GM23338 (cell line): ENCODE data around the gene KLHL22. TPM values are rescaled to one million over a fixed set of nuclear protein-coding genes. Genes with fewer than 3 reads are reported as not detected.

ENCODE experiments used
- ATAC-seq: fragments of 200-7000 bp; cut with Tn5 transposase; 3 replicates; pipeline ENCODE4 v1.9.1; 2020
- DNase-seq: peaks from one replicate; pipeline ENCODE4 v3.0.0-alpha.2; 2015; ENCODE audit warnings: low spot score
- H2AFZ ChIP-seq: fragments of 200-600 bp; sonication (generic); 2 replicates; pipeline ENCODE4 v1.8.0; 2016; ENCODE audit warnings: antibody characterized with exemption, mild to moderate bottlenecking, moderate library complexity
- H3F3A ChIP-seq: fragments of 200-600 bp; sonication (generic); replicated peaks from 2 replicates; pipeline ENCODE4 v1.8.0; 2017; ENCODE audit warnings: antibody characterized with exemption, mixed run types, low read depth
- H3K27ac ChIP-seq: fragments of 200-600 bp; sonication (generic); 2 replicates; pipeline ENCODE4 v1.6.1; 2016; ENCODE audit warnings: low read depth
- H3K27me3 ChIP-seq: fragments of 200-600 bp; sonication (generic); 2 replicates; pipeline ENCODE4 v1.8.0; 2016; ENCODE audit warnings: mild to moderate bottlenecking, mixed run types, moderate library complexity; ENCODE audit not compliant: insufficient read depth
- H3K36me3 ChIP-seq: fragments of 200-600 bp; sonication (generic); 2 replicates; pipeline ENCODE4 v1.8.0; 2016; ENCODE audit warnings: mild to moderate bottlenecking; ENCODE audit not compliant: insufficient read depth
- H3K4me1 ChIP-seq: fragments of 200-600 bp; sonication (generic); 2 replicates; pipeline ENCODE4 v1.8.0; 2016; ENCODE audit warnings: mild to moderate bottlenecking, moderate library complexity; ENCODE audit not compliant: insufficient read depth
- H3K4me2 ChIP-seq: fragments of 200-600 bp; sonication (generic); 2 replicates; pipeline ENCODE4 v1.7.1; 2017; ENCODE audit warnings: mixed run types
- H3K4me3 ChIP-seq: fragments of 200-600 bp; sonication (generic); 2 replicates; pipeline ENCODE4 v1.6.1; 2016; ENCODE audit warnings: mixed run types
- H3K79me2 ChIP-seq: fragments of 200-600 bp; sonication (generic); replicated peaks from 2 replicates; pipeline ENCODE4 v1.8.0; 2017; ENCODE audit warnings: mild to moderate bottlenecking; ENCODE audit not compliant: insufficient read depth
- H3K9me2 ChIP-seq: fragments of 200-600 bp; sonication (generic); 2 replicates; pipeline ENCODE4 v1.8.0; 2017; ENCODE audit not compliant: insufficient read depth
- H4K20me1 ChIP-seq: fragments of 200-600 bp; sonication (generic); replicated peaks from 2 replicates; pipeline ENCODE4 v1.8.0; 2017; ENCODE audit warnings: mild to moderate bottlenecking; ENCODE audit not compliant: insufficient read depth
- H3K27ac Mint-ChIP-seq: 2 replicates; pipeline ENCODE4 v1.8.0; 2020; ENCODE audit warnings: inconsistent platforms, mild to moderate bottlenecking, moderate library complexity, mixed read lengths
- H3K27me3 Mint-ChIP-seq: 3 replicates; pipeline ENCODE4 v1.8.0; 2022; ENCODE audit warnings: low read depth, mild to moderate bottlenecking, moderate library complexity, mixed read lengths, inconsistent platforms; ENCODE audit not compliant: insufficient read depth, poor library complexity
- H3K36me3 Mint-ChIP-seq: 3 replicates; pipeline ENCODE4 v1.8.0; 2021; ENCODE audit warnings: low read depth, mild to moderate bottlenecking, inconsistent platforms, moderate library complexity, mixed read lengths
- H3K4me1 Mint-ChIP-seq: 3 replicates; pipeline ENCODE4 v1.8.0; 2020; ENCODE audit warnings: mild to moderate bottlenecking, inconsistent platforms, mixed read lengths
- H3K4me3 Mint-ChIP-seq: 3 replicates; pipeline ENCODE4 v1.8.0; 2021; ENCODE audit warnings: moderate library complexity, mild to moderate bottlenecking, inconsistent platforms, mixed read lengths
- H3K9me3 Mint-ChIP-seq: 3 replicates; pipeline ENCODE4 v1.8.0; 2020; ENCODE audit warnings: moderate library complexity, mild to moderate bottlenecking, inconsistent platforms, mixed read lengths
- CREB1 ChIP-seq: fragments of 250-450 bp; sonication (Bioruptor Pico); IDR thresholded peaks from 2 replicates; pipeline ENCODE4 v1.5.0; 2020; ENCODE audit warnings: low read depth, mild to moderate bottlenecking, moderate library complexity
- CTCF ChIP-seq, 2 experiments: fragments of 200-600 bp in 1 of 2; sonication (generic) in 1 of 2; conservative IDR thresholded peaks; 2 replicates each; pipeline versions ENCODE4 v1.5.1 to v1.6.1; 2016 to 2017; ENCODE audit warnings: antibody characterized with exemption in 2 of 2, low read depth in 2 of 2, mild to moderate bottlenecking in 2 of 2, moderate library complexity in 1 of 2
- EZH2 ChIP-seq: fragments of 200-600 bp; sonication (generic); IDR thresholded peaks from one replicate; pipeline ENCODE4 v1.8.0; 2017; ENCODE audit warnings: antibody characterized with exemption, mild to moderate bottlenecking, low read depth; ENCODE audit not compliant: unreplicated experiment
- NANOG ChIP-seq: IDR thresholded peaks from 2 replicates; pipeline ENCODE4 v1.6.1; 2016; ENCODE audit warnings: antibody characterized with exemption, borderline replicate concordance
- POLR2AphosphoS5 ChIP-seq: IDR thresholded peaks from 2 replicates; pipeline ENCODE4 v1.6.1; 2016; ENCODE audit warnings: antibody characterized with exemption, low read depth
- REST ChIP-seq: IDR thresholded peaks from one replicate; pipeline ENCODE4 v1.6.1; 2018; ENCODE audit warnings: antibody characterized with exemption; ENCODE audit not compliant: unreplicated experiment
- ZNF114 ChIP-seq: fragments of 250-450 bp; sonication (Bioruptor Pico); IDR thresholded peaks from 2 replicates; pipeline ENCODE4 v1.5.0; 2020; ENCODE audit warnings: mild to moderate bottlenecking, moderate library complexity
- ZNF331 ChIP-seq: fragments of 250-450 bp; sonication (Bioruptor Pico); IDR thresholded peaks from 2 replicates; pipeline ENCODE4 v1.5.0; 2020; ENCODE audit warnings: low read depth, mild to moderate bottlenecking, moderate library complexity
- ZNF462 ChIP-seq: fragments of 250-450 bp; sonication (Bioruptor Pico); IDR thresholded peaks from 2 replicates; pipeline ENCODE4 v1.5.0; 2020; ENCODE audit warnings: mild to moderate bottlenecking, moderate library complexity
- polyA plus RNA-seq: library from polyadenylated mRNA; unstranded; fragments of >200 nt; fragmentation: Nextera tagmentation; extraction: Ambion mirVana; gene quantifications from 2 replicates; pipeline ENCODE4 v1.2.1, GENCODE V29; 2016
- total RNA-seq: library from RNA; depleted of rRNA; stranded (reverse); fragments of >200 nt; shearing (Covaris generic); gene quantifications from 2 replicates; pipeline ENCODE4 v1.2.3, GENCODE V29; 2014

The KLHL22 gene
- total and polyA plus RNA-seq, 2 experiments from 2014 or later = 2.4 to 16.0 TPM

- H4K20me1 ChIP-seq = peaks cover 23% of the 10 kb centered on the region
Measured at GRCh38 chr22:20519558-20519957, 24.0 kb upstream of the KLHL22 start.

DNA sequence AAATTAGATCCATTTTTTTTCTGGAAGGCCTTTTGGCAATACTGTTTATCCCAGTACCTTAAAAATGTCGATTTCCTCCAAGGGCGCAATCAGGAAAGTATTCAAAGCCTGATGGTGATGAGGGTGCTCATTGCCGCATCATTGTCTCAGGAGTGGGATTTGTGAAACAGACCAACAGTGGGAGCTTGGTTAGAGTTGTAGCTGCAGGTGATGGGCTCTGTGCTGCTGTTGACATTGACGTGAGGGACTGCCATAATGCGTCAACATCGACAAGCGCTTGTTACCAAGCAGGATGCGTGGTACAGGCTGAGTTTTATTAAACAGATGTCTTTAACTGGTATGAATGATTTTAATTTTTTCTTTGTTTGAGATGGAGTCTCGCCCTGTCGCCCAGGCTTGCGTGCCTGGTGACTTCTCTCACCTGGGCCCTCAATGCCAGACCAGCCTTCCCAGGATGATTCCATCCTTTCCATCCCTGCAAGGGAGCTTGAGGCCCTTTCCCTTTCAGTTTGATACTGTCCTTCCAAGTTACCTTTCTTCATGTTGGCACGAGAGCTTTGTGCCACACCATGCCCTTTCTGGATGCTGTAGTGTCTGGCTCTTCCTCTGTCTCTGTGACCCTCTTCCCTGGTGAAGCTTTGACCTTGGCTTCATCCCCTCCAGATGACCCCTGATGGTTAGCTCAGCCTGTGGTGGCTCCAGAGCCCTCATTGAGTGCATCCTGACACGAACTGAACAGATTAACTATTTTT lies 22.4 kb upstream of the KLHL22 start:
- H3K4me3 Mint-ChIP-seq = no peak overlapping the region
- H3K36me3 Mint-ChIP-seq = peaks cover 8% of the 10 kb centered on the region
- Histone ChIP-seq H3K9me2 (no peaks in the 10 kb centered on the region), H3K4me3 (no peak overlapping the region), H3F3A (no peaks in the 10 kb centered on the region), H3K4me1 (no peaks in the 10 kb centered on the region), H3K79me2 (peaks cover 96% of the 10 kb centered on the region), H3K27ac (no peak overlapping the region), H3K36me3 (no peaks in the 10 kb centered on the region), H3K27me3 (no peaks in the 10 kb centered on the region), H4K20me1 (peaks cover 21% of the 10 kb centered on the region), H3K4me2 (no peak overlapping the region), H2AFZ (no peak overlapping the region)
- H3K27ac Mint-ChIP-seq = peak overlapping the region; percentile 64
- peaks cover 3% of the 10 kb centered on the region; the same call in 1 of the 3 replicates for H3K4me1 Mint-ChIP-seq
- no peaks in the 10 kb centered on the region for H3K9me3 Mint-ChIP-seq
- DNase-seq (no peak), ATAC-seq (no peak)
- peaks cover 9% of the 10 kb centered on the region for H3K27me3 Mint-ChIP-seq
- TF ChIP-seq NANOG = no peak
- TF ChIP-seq EZH2 = no peak
- no peak for TF ChIP-seq ZNF114 (CRISPR knock-in tag)
- no peak for TF ChIP-seq ZNF462 (CRISPR knock-in tag)
- no peak for TF ChIP-seq CREB1 (CRISPR knock-in tag)
- TF ChIP-seq CTCF (conservative IDR thresholded peaks at IDR 0.05; ENCODE audit: low read depth in 2 of 2) = no peak
- no peak for TF ChIP-seq ZNF331
- no peak for TF ChIP-seq REST
- TF ChIP-seq POLR2AphosphoS5 = no peak

More at GRCh38 chr22:20519558-20519957, 24.0 kb upstream of the KLHL22 start:
- Mint-ChIP-seq H3K27ac (no peak overlapping the region), H3K9me3 (no peaks in the 10 kb centered on the region), H3K4me3 (no peak overlapping the region), H3K27me3 (peaks cover 9% of the 10 kb centered on the region), H3K4me1 (peaks cover 14% of the 10 kb centered on the region), H3K36me3 (peaks cover 8% of the 10 kb centered on the region)
- no peak overlapping the region for H3K4me2 ChIP-seq
- no peaks in the 10 kb centered on the region for H3F3A ChIP-seq
- H3K36me3 ChIP-seq = no peaks in the 10 kb centered on the region; the same call in 1 of the 2 replicates
- H2AFZ ChIP-seq = no peak overlapping the region
- no peak overlapping the region for H3K27ac ChIP-seq
- no peak for DNase-seq
- H3K4me1 ChIP-seq = peaks cover 4% of the 10 kb centered on the region
- no peak for ATAC-seq
- no peaks in the 10 kb centered on the region for H3K27me3 ChIP-seq
- peaks cover 96% of the 10 kb centered on the region for H3K79me2 ChIP-seq
- H3K4me3 ChIP-seq = no peak overlapping the region
- H3K9me2 ChIP-seq = no peaks in the 10 kb centered on the region
- TF ChIP-seq POLR2AphosphoS5 (no peak), CREB1 (CRISPR knock-in tag) (no peak)
